ENCODE measurements around the gene ZFYVE21.

DNA sequence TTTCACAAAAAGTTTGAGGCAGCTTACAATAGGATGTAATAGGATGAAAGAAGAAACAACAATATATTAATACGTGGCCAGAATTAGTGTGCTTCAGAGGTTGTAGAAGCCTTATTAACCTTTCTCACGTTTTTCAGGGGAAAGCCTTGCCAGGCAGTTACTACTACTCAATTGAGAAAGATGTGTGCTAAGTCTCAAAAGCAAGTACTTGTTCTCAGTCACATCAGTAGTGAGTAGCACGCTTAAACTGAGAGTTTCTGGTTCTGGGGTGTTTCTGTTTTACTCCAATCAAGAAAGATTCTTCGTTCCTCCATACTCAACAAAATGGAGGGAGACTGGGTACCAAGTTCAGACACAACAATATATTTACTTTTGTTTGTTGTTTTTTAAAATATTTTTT is 47.9 kb upstream of the ZFYVE21 start:
- TF ChIP-seq, protein P1, sequence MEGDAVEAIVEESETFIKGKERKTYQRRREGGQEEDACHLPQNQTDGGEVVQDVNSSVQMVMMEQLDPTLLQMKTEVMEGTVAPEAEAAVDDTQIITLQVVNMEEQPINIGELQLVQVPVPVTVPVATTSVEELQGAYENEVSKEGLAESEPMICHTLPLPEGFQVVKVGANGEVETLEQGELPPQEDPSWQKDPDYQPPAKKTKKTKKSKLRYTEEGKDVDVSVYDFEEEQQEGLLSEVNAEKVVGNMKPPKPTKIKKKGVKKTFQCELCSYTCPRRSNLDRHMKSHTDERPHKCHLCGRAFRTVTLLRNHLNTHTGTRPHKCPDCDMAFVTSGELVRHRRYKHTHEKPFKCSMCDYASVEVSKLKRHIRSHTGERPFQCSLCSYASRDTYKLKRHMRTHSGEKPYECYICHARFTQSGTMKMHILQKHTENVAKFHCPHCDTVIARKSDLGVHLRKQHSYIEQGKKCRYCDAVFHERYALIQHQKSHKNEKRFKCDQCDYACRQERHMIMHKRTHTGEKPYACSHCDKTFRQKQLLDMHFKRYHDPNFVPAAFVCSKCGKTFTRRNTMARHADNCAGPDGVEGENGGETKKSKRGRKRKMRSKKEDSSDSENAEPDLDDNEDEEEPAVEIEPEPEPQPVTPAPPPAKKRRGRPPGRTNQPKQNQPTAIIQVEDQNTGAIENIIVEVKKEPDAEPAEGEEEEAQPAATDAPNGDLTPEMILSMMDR (IDR thresholded peaks at IDR 0.05; ENCODE audit: low read depth, low read length, poor library complexity, severe bottlenecking): no peak
- no peak for TF ChIP-seq EZH2phosphoT487 (IDR thresholded peaks at IDR 0.05; ENCODE audit: borderline replicate concordance, low read length)

Data from DOHH2 (cell line).